Amniotic stem cell (primary cell): ENCODE results near the gene MVB12B.

Source experiments
- DNase-seq: peaks from one replicate; lab custom pipeline; 2025; lab: John Stamatoyannopoulos, UW

MVB12B gene

DNA sequence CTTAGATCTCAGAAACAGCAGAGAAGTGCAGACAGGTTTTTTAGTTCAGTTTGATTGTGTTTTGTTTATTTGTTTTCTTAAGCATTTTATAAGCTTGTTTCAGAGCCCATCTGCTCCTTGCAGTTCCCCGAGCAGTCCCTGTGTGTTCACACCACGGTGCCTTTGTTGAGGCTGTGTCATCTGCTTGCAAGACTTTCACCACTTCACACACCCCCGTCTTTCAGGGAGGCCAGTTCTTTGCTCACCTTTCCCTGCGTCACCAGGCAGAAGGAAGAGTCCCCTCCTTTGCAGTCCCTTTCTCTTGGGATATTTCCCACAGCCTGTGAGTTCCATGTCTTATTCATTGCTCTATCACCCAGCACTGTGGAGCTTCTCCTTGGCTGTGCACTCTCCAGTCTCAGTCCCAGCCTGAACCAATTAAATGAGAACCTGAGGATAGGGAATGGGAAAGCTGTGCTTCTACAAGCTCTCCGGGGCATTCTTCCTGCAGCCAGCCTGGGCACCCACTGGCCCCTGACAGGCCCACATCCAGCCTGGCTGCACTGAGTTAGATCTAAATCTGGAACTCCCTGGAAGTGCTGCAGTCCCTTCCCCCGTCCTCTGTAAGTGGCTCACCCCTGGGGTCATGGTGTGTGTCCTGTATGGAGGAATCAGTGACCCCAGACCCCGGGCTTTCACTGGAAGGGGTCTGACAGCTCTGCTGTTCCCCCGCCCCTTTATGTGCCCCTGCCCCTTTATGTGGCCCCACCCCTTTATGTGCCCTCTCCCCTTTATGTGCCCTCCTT lies 5.5 kb downstream of the MVB12B start:
- DNase-seq = no peak

DNA sequence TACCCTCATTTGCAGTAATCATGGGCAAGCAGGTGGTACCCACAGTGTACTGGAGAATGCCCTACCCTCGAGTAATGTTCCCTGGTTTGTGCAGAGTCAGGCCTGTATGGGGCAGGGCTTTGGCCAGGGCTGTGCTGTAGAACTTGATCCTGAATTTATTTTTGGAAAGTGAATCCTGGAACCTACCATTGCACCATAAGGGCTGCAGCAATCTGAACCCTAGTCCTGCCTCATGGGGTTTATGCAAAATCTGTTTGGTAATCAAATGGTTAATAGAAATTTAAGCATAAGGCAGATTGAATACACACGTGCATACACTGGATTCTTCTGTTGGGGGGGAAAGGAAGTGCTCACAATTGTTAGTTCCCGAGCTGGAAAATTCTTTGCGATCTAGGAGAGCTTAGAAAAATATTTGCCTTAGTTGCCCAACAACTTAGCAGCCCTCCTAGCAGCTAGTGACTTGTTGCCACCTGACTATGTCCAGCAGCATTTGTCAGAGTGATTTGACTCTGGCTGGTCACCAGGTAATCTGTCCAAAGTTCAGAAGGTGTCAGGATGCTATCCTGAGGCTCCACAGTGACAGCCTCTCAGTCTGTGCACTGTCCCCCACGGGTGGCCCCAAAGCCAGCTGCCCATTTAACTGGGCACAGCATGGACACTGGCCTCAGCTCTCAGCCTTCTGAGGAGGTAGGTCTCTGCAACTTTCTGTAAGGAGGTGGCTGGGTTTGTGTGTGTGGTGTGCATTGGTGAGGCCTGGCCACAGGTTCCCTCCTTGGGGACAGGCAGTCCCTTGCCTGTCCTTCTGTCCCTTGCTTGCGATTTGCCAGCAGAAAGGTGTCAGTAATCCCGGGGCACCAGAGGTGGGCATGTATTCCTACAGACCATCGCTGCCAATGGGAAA lies 8.3 kb downstream of the MVB12B start:
- no peak for DNase-seq

DNA sequence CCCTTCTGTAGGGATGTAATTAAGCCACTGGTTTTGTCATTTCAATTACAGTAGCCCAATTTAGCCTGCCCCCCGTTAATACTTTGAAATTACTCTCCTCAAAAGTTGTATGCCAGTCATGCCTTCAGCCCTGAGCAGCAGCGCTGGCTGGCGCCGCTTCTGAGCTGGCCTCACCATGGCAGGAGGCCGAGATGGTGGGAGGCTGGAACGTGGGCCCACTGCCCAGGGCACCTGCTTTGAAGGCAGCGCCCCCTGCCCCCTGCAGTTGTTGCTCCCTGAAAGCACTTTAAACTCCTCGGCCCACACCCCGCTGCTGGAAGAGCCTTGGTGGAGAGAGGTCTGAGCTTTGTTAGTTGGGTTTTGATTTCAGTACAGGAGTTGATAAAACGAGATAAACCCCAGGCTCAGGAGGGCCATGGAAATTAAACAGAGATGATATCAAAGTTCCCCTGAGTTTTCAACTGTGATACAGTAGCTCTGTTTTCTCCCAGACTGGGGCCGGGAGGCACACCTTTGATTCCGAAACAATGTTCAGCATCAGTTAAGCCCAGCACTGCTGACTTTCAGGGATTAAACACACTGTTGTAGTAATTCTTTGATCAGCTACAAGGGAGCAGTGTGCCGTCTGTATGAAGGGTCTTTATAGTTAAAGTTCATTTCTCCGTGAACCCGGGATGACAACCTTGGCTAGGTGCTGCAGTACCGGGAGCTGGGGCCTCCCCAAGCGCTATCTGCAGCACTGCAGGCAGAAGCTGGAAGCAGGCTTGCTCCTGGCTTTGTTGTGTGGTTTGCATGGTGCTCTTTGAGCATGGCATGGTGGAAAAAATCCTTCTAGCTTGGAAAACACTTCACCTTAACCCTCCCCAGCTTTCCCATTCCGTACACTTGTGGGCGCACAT lies 9.5 kb downstream of the MVB12B start:
- no peak for DNase-seq

DNA sequence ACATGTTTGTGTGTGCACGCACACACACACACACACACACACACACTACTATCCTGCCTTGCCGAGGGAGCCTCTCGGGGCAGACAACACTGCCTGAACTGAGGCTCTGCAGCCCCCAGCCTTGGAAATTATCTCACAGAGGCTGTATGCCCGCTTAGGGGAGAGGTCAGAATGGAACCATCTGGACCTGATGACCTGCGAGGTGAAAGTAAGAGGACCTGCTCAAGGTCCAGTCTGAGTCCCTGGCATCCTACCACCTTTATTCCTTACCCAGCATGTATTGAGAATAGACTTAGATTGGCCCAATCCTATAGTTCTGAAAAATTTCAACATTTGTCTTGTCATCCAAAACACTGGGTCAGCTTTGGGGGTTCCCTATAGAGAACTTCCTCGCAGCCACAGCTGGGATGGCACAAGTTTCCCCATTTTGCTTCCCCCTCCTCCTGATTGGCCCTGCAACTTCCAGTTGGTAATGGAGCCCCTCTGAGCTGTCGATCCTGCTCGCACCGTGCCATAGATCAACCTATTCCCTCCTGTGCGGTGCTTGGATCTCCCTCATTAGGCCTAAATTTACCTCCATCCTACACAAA lies 10.2 kb downstream of the MVB12B start:
- no peak for DNase-seq

DNA sequence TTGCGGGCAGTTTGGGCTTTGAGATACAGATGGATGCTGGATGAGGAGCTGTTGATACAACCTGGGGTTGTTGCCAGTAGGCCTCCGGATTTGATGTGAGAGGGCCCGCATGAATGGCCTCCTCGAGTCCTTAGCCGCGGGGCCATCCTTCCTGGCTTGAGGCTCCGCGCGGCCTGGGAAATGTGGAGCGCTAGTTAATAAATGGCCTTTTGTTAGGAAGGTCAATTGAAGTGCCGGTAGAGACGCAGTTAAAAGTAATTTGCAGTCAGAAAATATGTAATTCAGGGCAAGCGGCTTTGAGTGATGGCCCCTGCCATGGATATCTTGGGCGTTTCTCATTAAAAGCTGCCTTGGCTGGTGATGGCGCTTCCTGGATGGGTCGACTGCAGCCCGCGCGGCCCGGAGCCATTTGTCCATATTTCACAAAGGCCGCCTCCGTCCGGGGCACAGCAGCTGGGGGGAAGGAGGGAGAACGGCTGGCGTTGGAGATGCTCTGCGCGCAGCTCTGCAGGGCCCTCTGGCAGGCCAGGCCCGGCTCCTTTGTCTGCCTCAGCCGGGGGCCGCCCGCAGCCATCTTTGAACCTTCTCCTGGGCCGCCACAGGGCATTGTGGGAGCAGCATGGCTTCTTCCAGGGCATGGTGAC lies 11.2 kb downstream of the MVB12B start:
- no peak for DNase-seq

DNA sequence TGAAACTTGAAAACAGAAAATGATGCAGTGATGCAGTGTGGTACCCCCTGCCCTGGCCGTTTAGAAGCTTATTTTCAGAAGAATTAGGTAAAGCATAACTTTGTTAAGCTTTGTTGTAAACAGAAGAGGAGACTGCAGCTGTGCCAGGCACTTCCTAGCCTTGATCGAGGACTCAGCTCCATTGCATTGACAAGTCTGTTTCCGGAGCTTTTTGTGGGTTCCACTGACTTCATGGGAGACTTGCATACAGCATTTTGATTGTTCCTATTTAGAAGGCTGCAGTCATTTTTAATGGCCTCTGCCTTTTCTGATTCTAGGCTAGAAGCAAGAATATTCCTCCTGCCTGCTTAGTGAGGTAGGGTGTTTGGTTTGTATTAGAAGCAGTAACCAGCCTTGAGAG lies 12.3 kb downstream of the MVB12B start:
- DNase-seq = no peak

DNA sequence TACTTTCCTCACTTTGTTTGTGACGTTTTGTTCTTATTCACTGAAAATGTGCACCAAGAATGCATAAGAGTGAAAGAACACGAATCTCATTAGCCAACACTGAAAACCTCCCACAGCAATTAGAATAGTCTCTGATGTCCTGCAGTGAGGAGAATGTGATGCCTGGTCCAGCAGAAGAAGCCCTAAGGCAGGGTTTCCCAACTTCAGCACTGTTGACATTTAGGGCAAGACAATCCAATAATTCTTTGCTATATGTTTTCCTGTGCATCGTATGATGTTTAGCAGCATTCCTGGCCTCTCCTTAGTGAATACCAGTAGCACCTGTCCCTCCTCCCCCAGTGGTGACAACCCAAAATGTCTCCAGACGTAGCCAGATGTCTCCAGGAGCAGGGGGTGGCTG lies 14.8 kb downstream of the MVB12B start:
- DNase-seq = no peak

DNA sequence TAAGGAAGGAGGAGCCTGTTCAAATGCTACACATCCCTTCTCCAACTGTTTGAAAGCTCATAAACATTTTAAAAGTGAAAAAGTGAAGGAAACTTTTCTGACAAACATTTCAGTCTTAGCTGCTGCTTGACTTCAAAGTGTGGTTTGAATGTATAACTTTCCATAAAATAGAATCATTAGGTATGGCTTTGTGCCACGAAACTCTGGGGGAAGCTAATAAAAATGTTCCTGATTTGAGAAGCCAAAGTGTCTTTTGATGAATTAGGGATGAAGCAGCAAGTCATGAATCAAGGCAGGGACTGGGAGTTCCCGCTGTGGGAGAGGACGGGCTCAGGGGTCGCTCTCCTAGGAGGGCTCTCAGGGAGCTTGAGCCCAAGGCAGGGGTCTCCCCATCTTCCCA lies 15.3 kb downstream of the MVB12B start:
- no peak for DNase-seq

DNA sequence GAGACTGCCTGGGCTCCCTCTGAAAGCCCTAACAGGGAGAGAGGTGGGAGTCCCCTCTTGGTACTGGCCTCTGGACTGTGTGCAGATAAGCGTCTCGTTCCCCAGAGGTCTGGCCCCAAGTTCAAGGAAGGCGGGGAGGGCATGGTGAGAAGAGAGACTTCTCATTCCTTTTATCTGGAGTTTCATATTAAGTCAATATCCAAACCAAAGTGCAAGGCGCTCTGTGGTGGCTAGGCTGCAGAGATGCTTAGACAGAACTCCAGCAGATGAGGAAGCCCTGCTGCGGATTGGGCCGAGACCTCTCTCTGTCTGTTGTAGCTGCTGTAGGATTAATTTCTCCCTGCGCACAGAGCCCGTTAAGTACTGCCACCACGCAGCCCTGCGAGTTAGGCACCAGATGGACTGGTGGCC lies 16.0 kb downstream of the MVB12B start:
- no peak for DNase-seq

DNA sequence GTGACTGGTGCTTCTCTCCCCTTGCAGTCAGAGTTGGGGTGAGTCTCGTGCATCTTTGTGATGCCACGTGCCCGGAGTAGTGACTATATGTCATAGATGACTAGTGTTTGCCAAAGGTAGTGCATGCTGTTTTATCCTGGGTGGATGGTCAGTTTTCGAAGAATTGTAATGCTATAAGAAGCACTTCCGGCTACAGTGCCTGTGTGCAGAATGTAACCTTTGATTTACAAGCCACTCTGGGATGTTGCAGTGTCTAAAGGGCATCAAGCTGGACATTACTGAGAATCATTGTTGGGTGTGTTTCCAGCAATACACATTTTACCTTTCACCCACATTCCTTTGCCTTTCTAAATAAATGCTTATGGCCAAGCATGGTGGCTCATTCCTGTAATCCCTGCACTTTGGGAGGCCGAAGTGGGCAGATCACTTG lies 16.7 kb downstream of the MVB12B start:
- DNase-seq = no peak

DNA sequence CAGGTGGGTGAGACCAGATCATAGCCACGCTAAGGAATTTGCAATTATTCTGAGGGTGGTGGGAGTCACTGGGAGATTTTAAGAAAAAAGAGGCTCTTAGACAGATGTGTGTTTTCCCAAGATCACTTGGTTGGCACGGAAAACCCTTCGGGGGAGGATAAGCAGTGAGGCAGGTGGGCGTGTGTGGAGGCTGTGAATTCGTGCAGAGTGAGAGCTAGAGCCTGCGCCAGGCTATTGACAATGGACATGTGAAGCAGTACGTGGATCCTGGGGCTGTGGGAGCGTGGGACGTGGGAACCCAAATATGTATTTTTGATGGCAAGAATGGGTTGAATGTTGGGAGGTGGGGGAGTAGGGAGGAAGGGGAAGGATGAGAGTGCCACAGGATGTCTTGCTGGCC lies 19.4 kb downstream of the MVB12B start:
- no peak for DNase-seq

DNA sequence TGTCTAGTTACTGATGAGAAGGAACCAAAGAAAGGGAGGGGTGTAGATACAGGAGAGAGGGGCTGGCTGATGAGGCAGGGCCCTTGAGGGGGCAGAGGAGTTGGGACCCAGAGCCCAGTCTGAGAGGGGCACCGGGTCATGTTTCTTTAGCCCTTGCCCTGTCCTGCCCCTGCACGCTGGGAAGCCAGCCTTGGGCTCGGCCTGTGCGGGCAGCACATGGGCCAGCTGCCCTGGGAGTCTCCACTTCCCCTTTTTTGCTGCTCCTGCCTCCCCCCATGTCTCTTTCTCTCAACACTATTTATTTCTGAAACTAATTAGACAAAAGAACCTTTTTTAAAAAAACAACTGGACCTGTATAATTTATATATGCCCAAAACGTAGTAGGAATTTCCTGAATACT lies 20.5 kb downstream of the MVB12B start:
- no peak for DNase-seq

DNA sequence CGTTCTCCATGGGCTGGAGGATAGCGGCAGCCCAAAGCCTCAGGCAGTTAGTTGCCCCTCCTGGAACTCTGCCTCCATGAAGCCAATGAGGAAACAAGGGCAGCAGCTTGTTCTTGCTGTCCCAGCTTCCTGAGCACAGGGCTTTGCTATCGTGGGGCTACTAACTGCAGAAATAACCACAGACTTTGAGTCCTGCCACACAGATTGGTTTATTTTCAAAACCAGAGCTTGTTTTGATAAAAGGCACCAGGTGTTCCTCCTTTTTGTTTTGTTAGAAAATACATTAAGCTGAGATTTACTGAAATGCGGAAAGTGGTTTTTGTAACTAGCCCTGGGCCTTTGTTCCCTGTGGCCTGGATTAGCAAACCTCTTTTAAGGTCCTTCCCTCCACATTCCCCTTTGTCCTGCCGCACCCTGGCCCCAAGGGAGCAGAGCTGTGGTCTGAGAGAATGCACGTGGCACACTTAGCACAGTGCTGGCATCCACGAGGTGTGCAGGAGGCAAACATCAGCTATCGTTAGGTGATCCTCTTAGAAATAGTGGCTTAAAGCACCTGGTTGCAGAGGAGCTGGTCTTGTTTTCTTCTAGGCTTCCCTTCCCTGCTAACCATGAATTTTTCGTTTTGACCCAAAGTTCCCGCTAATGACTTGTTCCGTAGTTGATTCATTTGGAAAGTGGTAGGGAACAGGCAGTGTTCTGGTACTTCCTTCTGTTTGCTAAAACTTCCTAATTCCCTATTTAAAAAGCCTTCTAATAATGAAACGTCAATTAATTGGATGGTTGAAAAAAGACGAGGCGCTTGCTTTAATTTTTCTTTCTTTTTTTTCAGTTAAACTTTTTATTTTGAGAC lies 21.5 kb downstream of the MVB12B start:
- no peak for DNase-seq

DNA sequence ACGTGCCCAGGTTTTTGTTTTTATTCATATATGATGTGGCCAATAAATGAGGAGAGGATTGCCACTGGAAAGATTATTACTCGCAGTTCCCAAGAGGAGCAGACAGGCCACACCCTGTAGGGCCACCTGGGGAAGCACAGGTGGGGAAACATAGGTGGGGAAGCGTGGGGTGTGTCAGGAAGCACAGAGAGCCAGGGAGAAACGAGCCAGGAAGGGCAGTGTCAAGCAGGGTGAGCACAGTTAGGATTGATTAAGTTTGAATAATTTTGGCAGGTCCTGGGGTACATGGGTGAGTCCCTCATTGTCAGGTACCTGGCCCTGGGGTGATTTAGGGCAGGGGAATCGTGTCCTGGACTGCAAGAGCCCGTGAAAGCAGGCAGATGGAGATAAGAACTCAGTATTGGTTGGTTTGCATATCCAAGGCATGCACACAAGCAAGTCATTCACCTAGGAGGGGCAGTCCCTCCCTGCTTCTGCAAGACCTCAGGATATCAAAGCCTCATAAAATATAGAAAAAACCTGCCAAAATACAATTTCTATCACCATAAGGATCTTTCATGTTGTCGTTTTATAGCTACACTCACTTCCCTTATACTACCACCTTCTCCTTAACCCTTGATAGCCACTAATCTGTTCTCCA lies 22.4 kb downstream of the MVB12B start:
- no peak for DNase-seq

DNA sequence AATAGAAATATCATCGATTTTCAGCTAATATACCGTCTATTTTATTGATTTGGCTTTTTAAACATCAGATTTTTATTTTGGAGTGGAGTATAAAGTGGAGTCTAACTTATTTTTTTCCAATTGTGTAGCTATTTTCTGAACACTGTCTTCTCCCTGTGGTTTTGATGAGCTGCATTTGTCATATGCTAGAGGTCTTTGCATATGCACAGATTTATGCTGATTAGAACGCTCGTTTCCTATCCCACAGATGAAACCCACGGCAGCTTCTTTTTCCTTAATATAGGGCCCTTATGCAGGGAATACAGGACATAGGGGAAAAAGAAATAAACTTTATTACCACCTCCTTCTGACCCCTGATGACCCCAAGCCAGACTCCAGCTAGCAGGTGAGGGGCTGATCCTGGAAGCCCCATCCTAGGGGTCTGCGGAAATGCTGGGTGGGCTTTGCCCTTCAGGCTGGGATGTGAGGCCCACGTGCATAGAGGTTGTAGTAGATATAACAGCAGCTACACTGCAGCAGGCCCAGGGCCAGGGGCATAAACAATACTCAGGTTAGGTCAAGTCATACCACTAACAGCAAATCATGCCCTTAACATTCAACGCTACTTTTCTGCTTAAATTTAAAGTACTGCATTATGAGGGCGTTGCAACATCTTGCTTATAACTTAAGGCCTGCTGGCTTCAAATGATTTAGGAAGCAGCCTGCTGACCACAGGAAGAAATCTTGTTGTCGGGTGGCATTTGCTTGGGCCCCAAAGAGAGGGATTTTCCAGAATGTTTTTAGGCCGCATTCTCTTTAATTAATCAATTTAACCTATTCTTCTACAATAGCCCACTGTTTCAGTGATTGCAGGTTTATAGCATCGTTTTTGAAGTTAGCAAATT lies 28.5 kb downstream of the MVB12B start:
- no peak for DNase-seq

DNA sequence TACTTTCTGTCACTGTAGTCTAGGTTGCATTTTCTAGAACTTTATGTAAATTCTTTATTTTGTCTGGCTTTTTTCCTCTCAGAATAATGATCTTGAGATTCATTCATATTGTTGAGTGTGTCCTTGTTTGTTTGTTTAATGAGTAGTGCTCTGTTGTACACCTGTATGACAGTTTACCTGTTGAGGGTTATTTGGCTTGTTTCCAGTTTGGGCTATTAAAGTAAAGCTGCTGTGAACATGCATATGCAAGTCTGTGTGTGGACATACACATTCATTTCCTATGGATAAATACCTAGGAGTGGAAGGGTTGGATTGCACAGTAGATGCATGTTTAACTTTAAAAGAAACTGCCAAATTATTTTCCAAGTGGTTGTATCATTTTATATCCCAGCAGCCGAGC lies 30.4 kb downstream of the MVB12B start:
- no peak for DNase-seq

DNA sequence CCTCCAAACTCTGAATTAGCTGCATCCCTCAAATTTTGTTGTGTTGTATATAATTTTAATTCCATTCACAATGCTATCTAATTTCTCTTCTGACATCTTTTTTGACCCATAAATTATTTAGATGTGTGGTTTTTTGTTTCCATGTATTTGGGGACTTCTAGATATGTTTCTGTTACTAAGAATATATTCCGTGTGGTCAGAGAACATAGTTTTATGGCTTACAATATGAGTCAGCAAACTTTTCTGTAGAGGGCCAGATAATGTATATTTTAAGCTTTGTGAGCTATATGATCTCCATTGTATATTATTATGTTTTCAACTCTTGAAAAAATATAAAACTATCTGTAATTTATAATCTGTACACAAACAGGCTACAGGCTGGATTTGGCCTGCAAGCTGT lies 33.4 kb downstream of the MVB12B start:
- no peak for DNase-seq

DNA sequence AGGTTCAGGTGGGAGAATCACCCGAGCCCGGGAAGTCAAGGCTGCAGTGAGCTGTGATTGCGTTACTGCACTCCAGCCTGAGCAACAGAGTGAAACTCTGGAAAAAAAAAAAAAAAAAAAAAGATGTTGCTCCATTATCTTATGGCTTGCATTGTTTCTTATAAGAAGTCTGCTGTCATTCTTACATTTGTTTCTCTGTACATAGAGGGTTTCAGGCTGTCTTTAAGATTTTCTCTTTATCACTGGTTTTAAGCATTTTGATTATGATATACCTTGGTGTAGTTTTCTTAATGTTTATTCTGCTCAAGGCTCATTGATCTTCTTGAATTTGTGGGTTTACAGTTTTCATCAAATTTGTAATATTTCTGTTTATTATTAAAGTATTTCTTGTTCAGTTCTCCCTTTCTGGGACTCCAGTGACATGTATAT lies 35.2 kb downstream of the MVB12B start:
- DNase-seq = no peak

DNA sequence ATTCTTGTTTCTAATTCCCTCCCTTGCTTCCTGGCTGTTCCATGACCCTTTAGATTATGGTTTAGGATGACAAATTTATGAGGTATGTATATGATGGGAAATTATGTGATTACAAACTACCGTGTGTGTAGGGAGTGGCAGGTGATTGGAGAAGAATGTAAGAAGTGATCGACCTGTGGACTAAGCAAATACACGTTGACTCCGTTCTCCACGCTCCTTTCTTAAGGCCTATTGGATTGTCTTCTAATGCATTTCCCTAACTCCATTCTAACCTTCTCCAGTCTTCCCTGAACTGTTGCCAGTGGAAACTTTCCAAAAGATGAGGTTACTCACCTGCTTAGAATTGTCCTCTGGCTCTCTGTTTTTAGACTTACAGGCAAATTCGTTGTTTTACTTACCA lies 36.6 kb downstream of the MVB12B start:
- no peak for DNase-seq
